ENCODE measurements around the gene KIAA1586. TPM values are rescaled to one million over a fixed set of nuclear protein-coding genes. Genes with fewer than 3 reads are reported as not detected.
"Not testable (repeated sequence)": the region's sequence is repeated elsewhere in the genome, so short reads cannot be mapped to it uniquely, and the experiment has no call there.

Gene KIAA1586
- polyA plus RNA-seq, 1 donor (not counting 4 experiments of a cell fraction or from before 2014, with no cell fraction given), result 8.2 TPM

DNA sequence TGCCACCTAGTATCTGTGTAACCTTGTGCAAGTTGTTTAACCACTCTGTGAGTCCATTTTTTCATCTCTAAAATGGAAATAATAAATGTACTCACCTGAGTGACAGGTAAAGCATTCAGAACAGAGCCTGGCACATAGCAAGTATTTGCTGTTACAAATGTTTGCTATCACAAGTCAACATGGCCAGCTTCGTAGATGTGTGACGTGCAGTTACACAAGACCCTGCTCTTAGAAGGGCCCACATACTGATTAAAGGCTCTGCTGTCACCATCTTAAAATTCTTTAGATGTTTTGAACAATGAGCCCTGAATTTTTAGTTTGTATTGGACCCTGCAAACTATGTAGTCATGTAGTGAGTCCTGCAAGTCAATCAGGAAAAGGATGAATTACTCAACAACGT is 40.4 kb upstream of the KIAA1586 start:
- Histone ChIP-seq H4K20me1 (ENCODE audit: control insufficient read depth, extremely low read depth, insufficient read depth, low read length) (no peaks in the 10 kb centered on the region), H3K4me2 (ENCODE audit: control insufficient read depth, extremely low read depth, insufficient read depth, low read depth, low read length) (no peak overlapping the region), H3K9ac (ENCODE audit: control insufficient read depth, extremely low read depth, insufficient read depth, low read length) (no peak overlapping the region), H3K4me3 (ENCODE audit: control insufficient read depth in 2 of 3, extremely low read depth in 1 of 3, insufficient read depth in 2 of 3, low read depth in 1 of 3, low read length in 3 of 3) (no peak overlapping the region), H3K9me3 (ENCODE audit: control insufficient read depth, low read depth, low read length) (no peaks in the 10 kb centered on the region), H2AFZ (ENCODE audit: control insufficient read depth, low read length) (no peak overlapping the region), H3K79me2 (ENCODE audit: control insufficient read depth, insufficient read depth, low read length) (no peaks in the 10 kb centered on the region), H3K27me3 (ENCODE audit: control insufficient read depth, extremely low read depth, insufficient read depth, low read length) (no peaks in the 10 kb centered on the region), H3K9me1 (ENCODE audit: control insufficient read depth, extremely low read depth, insufficient read depth, low read length) (no peaks in the 10 kb centered on the region), H3K36me3 (ENCODE audit: control insufficient read depth in 2 of 2, extremely low read depth in 1 of 2, insufficient read depth in 2 of 2, low read length in 2 of 2) (no peaks in the 10 kb centered on the region), H3K27ac (ENCODE audit: control insufficient read depth, insufficient read depth, low read length) (no peak overlapping the region), H3K4me1 (ENCODE audit: control insufficient read depth, extremely low read depth, insufficient read depth, low read length) (no peaks in the 10 kb centered on the region)
- DNase-seq (ENCODE audit: low read depth, low spot score) (no peak), FAIRE-seq (no peak)
- no peak for TF ChIP-seq CTCF (optimal IDR thresholded peaks at IDR 0.05 in 1 of 3, IDR thresholded peaks at IDR 0.05 in 1 of 3, conservative IDR thresholded peaks at IDR 0.05 in 1 of 3; ENCODE audit: extremely low read depth in 1 of 3, insufficient read depth in 2 of 3, low read length in 3 of 3)
- no peak for TF ChIP-seq EZH2 (IDR thresholded peaks at IDR 0.05; ENCODE audit: low read length)
- dilution Hi-C loops (cut with MboI; ENCODE audit: extremely low pct_ligation_motif_present, low sequenced_read_pairs), result no loop called here

- H3K9me3 ChIP-seq (ENCODE audit: control insufficient read depth, low read depth, low read length); H3K9me1 ChIP-seq (ENCODE audit: control insufficient read depth, extremely low read depth, insufficient read depth, low read length); dilution Hi-C loops (cut with MboI; ENCODE audit: extremely low pct_ligation_motif_present, low sequenced_read_pairs); H3K9ac ChIP-seq (ENCODE audit: control insufficient read depth, extremely low read depth, insufficient read depth, low read length); H2AFZ ChIP-seq (ENCODE audit: control insufficient read depth, low read length); H3K79me2 ChIP-seq (ENCODE audit: control insufficient read depth, insufficient read depth, low read length); FAIRE-seq; DNase-seq (ENCODE audit: low read depth, low spot score); H3K4me1 ChIP-seq (ENCODE audit: control insufficient read depth, extremely low read depth, insufficient read depth, low read length); H3K4me3 ChIP-seq (ENCODE audit: control insufficient read depth in 2 of 3, extremely low read depth in 1 of 3, insufficient read depth in 2 of 3, low read depth in 1 of 3, low read length in 3 of 3); H3K4me2 ChIP-seq (ENCODE audit: control insufficient read depth, extremely low read depth, insufficient read depth, low read depth, low read length); H3K36me3 ChIP-seq (ENCODE audit: control insufficient read depth in 2 of 2, extremely low read depth in 1 of 2, insufficient read depth in 2 of 2, low read length in 2 of 2); H3K27me3 ChIP-seq (ENCODE audit: control insufficient read depth, extremely low read depth, insufficient read depth, low read length); H3K27ac ChIP-seq (ENCODE audit: control insufficient read depth, insufficient read depth, low read length); H4K20me1 ChIP-seq (ENCODE audit: control insufficient read depth, extremely low read depth, insufficient read depth, low read length): not testable (repeated sequence)
Observed at GRCh38 chr6:57008069-57008468, 38.4 kb upstream of the KIAA1586 start.

DNA sequence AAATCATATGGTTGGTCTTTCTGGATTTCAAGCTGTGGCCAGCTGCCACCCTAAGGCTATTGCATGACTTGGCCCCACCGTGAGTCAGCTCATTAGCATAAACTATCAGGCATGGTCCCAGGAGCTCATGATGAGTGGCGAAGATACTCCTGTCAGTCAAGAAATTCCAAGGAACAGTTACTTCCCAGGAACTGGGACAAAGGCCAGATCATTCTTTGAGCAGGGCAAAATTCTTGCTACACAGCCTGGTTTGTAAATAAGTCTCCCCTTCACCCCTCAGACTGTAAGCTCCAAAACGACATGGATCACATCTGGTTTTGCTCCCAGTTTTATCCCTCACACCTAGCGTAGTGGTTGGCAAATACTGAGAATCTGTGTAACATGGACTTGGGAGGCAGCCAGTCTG is 33.0 kb upstream of the KIAA1586 start:
- dilution Hi-C loops (cut with MboI; ENCODE audit: extremely low pct_ligation_motif_present, low sequenced_read_pairs), result no loop called here
- Histone ChIP-seq H3K4me2 (ENCODE audit: control insufficient read depth, extremely low read depth, insufficient read depth, low read depth, low read length) (peak overlapping the region; percentile 31), H3K36me3 (ENCODE audit: control insufficient read depth in 2 of 2, extremely low read depth in 1 of 2, insufficient read depth in 2 of 2, low read length in 2 of 2) (no peaks in the 10 kb centered on the region), H3K9me1 (ENCODE audit: control insufficient read depth, extremely low read depth, insufficient read depth, low read length) (no peaks in the 10 kb centered on the region), H3K9ac (ENCODE audit: control insufficient read depth, extremely low read depth, insufficient read depth, low read length) (no peak overlapping the region), H3K4me1 (ENCODE audit: control insufficient read depth, extremely low read depth, insufficient read depth, low read length) (peaks cover 7% of the 10 kb centered on the region), H3K27me3 (ENCODE audit: control insufficient read depth, extremely low read depth, insufficient read depth, low read length) (no peaks in the 10 kb centered on the region), H3K4me3 (ENCODE audit: control insufficient read depth in 2 of 3, extremely low read depth in 1 of 3, insufficient read depth in 2 of 3, low read depth in 1 of 3, low read length in 3 of 3) (no peak overlapping the region), H3K9me3 (ENCODE audit: control insufficient read depth, low read depth, low read length) (no peaks in the 10 kb centered on the region), H2AFZ (ENCODE audit: control insufficient read depth, low read length) (no peak overlapping the region), H3K27ac (ENCODE audit: control insufficient read depth, insufficient read depth, low read length) (no peak overlapping the region), H4K20me1 (ENCODE audit: control insufficient read depth, extremely low read depth, insufficient read depth, low read length) (no peaks in the 10 kb centered on the region), H3K79me2 (ENCODE audit: control insufficient read depth, insufficient read depth, low read length) (no peaks in the 10 kb centered on the region)
- FAIRE-seq (peak; percentile 92), DNase-seq (ENCODE audit: low read depth, low spot score) (peak; percentile 42)
- no peak for TF ChIP-seq CTCF (optimal IDR thresholded peaks at IDR 0.05 in 1 of 3, IDR thresholded peaks at IDR 0.05 in 1 of 3, conservative IDR thresholded peaks at IDR 0.05 in 1 of 3; ENCODE audit: extremely low read depth in 1 of 3, insufficient read depth in 2 of 3, low read length in 3 of 3)
